ENCODE measurements around the gene SMOC2.

GRCh38 chr6:168472363-168472762 lies 31.4 kb downstream of the SMOC2 start:
- no peak for TF ChIP-seq EZH2 (IDR thresholded peaks at IDR 0.05)
- TF ChIP-seq POLR2AphosphoS5 (IDR thresholded peaks at IDR 0.05; ENCODE audit: borderline replicate concordance, low read depth, low read length), result no peak
